GM18526 (cell line): ENCODE data around the gene ADAM19.

ENCODE experiments used
- POLR2A ChIP-seq: IDR thresholded peaks from 3 replicates; pipeline ENCODE4 v1.6.1; 2011; ENCODE audit not compliant: insufficient read length; ENCODE audit errors: extremely low read depth

Gene ADAM19

DNA sequence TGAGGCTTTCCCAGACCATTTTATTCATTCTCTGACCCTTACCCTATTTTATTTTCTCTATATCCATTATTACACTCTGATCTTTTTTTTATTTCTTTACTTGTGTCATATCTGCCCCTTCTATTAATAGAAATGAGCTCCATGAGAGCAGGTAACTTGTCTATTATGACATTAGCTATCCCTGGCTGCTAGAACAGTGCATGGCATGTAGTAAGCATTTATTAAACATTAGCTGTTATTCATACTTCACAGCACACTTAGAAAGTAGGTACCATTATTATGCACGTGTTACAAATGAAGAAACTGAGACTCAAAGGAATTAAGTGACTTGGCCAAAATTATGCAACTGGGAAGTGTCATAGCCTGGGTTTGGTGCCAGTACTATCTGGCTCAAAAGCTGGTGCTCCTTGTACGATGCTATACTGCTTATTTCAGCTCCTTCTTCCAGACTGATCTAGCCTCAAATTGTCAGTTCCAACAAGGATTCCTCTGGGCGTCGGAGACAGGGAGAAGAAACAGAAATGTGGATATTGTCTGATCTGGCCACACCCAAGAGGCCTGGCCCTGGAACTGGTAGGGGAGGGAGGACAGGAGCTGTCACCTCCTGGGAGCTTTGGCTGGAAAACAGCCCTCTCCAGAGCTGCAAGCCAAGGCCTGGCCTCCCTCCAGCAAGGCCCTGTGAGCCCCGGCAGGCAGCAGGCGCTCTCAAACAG is 126.4 kb downstream of the ADAM19 start:
- no peak for TF ChIP-seq POLR2A

GRCh38 chr5:157447201-157447637 is 128.4 kb downstream of the ADAM19 start:
- no peak for TF ChIP-seq POLR2A

DNA sequence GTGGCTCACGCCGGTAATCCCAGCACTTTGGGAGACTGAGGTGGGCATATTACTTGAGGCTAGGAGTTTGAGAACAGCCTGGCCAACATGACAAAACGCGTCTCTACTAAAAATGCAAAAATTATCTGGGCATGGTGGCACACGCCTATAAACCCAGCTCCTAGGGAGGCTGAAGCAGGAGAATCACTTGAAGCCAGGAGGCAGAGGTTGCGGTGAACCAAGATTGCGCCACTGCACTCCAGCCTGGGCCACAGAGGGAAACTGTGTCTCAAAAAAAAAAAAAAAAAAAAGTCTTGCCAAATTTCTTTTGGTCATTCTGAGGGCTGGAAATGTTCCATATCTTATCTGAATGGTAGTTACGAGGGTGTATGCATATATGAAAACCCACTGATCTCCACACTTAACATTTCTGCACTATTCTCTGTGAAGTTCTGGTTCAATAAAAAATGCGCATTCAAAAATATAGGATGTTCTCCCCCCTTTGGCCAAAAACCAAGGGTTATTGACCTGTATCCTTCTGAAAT is 129.1 kb downstream of the ADAM19 start:
- TF ChIP-seq POLR2A = no peak

- no peak for TF ChIP-seq POLR2A
Measured at GRCh38 chr5:157445745-157446411, 129.7 kb downstream of the ADAM19 start.

- TF ChIP-seq POLR2A = no peak
Measured at GRCh38 chr5:157444224-157444623, 131.4 kb downstream of the ADAM19 start.

DNA sequence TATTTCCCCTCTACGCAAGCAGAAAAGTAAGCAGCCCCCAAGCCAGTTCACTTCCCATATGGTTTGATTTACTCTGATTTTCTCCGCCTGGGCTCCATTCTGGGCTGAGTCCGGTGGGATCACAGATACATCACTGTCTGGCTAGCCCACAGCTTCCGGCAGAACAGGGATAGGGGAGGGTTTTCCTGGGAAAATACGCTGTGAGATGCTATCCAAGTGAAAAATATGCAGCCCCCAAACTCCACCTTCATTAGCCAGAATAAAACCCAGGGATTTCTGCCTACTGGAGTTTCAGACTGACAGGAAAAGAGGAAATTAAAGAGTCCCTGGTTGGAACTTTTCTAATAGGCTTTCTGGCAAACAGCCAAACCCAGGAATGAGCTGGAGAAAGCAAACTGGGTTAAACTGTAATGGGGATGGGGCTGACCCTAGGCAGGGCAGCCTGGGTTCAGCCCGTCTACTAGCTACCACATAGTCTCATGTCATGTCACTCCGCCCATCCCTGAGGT is 132.5 kb downstream of the ADAM19 start:
- no peak for TF ChIP-seq POLR2A

- no peak for TF ChIP-seq POLR2A
Measured at GRCh38 chr5:157434096-157434495, 141.5 kb downstream of the ADAM19 start.

GRCh38 chr5:157431544-157432200 is 143.9 kb downstream of the ADAM19 start:
- TF ChIP-seq POLR2A = no peak
